GM18873 (cell line): ENCODE measurements around the gene ABCA3.
"Not testable (repeated sequence)": the region's sequence is repeated elsewhere in the genome, so short reads cannot be mapped to it uniquely, and the experiment has no call there.

ENCODE experiments used
- ATAC-seq: cut with Tn5 transposase; IDR thresholded peaks from one replicate; pipeline ENCODE4 v1.9.1; 2021; ENCODE audit warnings: mild to moderate bottlenecking, moderate library complexity, moderate number of reproducible peaks; ENCODE audit not compliant: unreplicated experiment, low FRiP score

ABCA3 gene

DNA sequence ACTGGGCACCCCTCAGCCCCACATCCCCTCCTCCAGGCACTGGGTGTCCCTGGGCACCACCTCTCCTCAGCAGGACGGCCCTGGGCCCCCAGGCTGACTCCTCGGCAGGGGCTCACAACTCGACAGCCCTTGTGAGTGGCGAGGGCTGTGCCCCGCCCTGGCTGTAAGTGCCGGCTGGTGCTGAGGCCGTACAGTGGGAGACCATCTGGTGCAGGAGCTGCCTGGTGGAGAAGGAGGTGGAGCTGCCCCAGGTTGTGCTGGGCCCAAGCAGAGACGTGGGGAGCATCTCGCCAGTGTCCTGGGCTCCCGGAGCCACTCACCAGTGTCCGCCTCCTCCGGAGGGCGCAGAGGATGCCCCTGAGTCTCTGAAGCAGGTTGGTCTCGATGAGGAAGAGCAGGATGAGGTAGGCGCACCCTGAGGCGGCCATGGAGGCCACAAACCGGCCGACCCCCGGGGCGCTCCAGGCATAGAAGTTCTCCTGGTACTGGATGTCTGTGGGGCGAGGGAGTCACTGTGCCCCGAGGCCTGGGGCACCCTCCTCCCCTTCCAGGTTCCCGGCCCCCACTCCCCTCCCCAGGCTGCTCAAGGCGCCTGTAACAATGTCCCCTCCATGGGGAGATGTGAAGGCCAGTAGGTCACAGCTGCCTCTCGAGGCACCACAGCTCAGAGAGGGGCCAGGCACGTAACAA lies 57.5 kb downstream of the ABCA3 start:
- no peak for ATAC-seq

DNA sequence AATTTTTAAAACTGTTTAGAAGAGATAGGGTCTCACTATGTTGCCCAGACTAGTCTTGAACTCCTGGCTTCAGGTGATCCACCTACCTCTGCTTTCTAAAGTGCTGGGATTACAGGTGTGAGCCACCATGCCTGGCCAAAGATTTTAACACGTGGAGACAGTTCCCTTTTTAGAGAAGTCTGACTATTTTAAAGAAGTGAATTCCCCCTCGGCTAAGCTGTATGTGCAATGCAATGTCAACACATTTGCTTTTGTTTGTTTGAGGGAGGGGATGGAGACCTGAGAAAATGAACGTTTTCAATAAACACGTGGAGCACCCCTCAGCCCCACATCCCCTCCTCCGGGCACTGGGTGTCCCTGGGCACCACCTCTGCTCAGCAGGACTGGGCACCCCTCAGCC lies 58.3 kb downstream of the ABCA3 start:
- no peak for ATAC-seq

GRCh38 chr16:2280981-2281542 lies 59.5 kb downstream of the ABCA3 start:
- ATAC-seq: no peak

GRCh38 chr16:2280461-2280860 lies 60.1 kb downstream of the ABCA3 start:
- ATAC-seq: no peak

DNA sequence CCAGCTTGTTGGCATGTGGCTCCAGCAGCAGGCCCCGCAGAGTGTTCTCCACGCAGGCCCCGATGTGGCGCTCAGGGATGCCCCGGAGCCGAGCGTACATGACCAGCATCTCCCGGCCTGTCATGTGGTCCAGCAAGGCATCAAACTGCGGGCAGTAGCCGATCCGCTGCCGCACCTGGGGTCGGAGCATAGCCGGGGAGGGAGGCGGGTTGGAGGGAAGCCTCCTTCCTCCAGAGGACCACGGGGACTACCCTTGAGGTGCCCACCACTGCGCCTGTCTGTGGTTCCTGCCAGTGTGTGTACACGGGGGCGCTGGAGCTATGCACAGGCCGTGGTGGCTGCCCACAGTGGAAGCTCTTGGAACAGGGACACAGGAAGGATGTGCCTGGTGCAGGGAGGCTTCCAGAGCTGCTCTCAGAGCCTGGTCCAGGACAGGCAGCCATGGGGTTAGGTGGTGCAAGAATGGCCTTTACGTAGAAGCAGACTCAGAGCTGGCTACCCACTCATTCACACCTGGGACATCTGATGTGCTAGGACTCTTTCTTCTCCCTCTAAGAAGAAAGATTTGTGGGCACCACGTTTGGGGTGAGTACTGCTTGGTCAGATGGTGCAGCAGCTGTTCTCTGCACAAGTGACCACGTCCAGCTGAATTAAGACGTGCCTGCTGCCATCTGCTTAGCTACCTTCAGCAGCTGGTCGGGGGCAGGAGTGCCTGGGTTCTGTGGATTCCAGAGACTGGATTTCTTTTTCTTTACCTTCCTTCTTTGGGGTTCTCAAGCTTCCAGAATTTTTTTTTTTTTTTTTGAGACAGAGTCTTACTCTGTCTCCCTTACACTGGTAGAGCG lies 61.4 kb downstream of the ABCA3 start:
- no peak for ATAC-seq

GRCh38 chr16:2278272-2278608 lies 62.3 kb downstream of the ABCA3 start:
- no peak for ATAC-seq

DNA sequence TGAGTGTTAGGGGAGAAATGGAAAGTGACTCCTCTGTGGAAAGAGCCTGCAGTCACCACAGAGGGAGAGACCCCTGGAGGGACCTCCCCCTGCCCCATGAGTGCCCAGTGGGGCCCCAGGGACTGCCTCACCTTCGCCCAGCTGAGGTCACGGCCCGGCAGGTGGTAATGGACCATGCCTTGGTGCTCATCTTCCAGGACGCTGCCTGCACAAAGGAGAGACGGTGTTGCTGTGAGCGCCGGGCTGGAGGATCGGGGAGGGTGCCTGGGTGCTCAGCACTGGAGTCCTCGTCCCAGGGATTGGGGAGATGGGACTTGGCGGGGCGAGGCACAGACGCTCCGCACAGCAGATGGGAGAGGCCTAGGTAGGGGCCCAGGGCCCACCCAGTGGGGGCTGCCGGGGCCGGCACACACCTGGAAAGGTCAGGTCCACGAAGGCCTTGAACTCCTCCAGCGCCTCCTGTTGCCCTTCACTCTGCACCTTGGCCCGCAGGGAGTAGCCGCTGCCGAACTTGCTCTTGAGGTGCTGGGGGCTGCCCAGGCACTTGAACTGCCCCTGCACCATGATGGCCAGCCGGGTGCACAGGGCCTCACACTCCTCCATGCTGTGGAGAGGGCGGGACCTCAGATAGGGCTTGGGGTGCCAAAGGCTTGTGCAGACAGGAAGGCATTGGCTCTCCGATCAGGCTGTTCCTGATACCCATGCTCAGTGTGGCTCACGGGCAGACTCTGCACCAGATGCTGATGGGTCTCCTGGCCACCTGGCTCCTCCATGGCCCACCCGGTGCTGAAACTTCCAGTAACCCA lies 62.9 kb downstream of the ABCA3 start:
- no peak for ATAC-seq

GRCh38 chr16:2276368-2277195 lies 63.9 kb downstream of the ABCA3 start:
- ATAC-seq: no peak

DNA sequence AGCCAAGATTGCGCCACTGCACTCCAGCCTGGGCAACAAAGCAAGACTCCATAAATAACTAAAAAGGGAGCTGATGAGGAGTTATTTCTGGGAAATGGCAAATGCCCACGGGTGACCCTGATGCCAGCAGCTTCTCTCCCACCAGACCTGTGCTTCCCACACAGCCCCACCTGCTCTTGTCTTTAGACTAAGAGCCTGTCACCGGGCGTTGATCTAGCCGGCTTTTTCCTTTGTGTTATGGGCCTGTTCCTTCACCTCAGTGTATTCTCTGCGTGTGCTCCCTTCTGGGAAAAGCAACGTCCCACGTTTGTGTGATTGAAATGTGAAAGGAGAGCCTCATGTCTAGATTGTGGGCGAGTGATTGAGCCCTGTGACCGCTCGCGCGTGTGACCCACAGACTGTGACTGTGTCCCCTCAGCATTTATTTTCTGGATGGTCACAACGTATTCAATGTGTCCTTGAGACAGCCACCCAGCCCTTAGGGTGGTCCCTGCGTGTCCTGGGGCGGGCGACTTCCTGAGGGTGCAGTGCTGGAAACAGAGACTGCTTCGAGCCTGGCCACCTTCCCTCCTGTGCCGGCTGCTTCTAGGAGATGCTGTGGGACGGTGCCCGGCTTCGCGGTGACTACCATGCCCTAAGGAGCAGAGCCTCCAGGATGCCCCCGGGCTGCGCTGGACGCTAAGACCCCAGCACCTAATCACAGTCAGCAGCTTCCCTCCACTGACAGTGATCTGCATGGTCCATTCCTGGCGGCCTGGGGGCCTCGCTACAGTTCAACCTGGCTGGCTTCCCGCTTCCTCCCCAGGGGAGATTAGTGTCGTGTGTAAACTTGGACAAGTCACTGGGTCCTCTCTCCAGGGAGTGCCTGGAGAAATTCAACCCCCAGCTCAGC lies 64.8 kb downstream of the ABCA3 start:
- ATAC-seq: no peak

GRCh38 chr16:2273931-2274330 lies 66.6 kb downstream of the ABCA3 start:
- ATAC-seq: no peak

DNA sequence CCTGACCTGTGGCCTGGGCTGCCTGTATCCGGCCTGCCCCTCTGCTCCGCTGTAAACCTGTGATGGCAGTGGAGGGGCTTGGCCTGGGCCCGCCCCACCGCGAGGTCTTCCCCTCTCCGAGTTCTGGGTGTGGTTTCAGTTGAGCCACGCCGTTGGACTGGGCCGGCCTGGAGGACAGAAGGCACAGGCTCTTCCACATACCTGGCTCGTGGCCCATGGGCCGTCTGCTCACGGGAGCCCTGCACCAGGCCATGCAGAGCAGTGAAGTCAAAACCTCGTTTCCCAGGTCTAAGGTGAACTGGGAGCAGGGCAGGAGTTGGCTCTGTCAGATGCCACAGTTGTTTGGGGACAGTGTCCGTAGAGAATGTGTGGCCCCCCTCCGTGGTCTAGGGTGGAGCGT lies 67.0 kb downstream of the ABCA3 start:
- no peak for ATAC-seq

GRCh38 chr16:2271848-2272461 lies 68.6 kb downstream of the ABCA3 start:
- no peak for ATAC-seq

DNA sequence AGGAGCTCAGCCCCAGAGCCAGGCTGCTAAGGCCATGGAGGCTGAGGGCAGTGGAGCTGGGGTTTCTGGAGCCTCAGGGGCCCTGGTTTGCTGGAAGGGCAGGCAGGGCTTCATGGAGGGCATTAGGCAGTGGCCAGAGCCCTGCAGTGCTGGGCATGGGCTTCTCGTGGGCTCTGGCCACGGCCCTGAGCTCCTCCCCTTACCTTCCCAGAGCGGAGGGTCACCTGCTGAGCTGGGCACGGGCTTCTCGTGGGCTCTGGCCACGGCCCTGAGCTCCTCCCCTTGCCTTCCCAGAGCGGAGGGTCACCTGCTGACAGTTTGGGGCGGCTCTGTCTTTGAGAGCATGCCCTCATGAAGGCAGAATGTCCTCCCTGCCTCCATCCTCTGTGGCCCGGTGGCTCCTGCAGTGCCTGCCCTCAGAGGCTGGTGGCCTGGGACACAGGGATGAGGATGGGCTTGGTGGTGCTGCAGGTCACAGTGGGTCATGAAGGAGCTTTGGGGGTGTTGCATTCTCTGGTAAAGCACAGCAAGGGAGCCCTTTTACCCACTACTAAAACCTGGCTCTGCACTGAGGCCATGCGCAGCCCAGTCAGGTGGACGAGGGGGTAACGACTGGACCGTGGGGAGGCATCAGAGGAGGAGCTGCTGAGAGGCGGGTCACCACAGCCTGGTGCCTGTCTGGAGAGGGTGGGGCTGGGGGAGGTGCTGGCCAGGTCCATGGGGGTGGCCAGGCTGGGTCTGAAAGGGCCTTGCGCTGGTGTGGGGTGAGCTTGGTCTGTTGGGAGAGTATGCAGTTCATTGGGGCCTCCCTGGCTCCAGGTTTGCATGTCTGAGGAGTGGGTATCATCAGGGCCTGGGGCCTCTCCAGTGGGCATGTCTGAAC lies 69.7 kb downstream of the ABCA3 start:
- no peak for ATAC-seq

DNA sequence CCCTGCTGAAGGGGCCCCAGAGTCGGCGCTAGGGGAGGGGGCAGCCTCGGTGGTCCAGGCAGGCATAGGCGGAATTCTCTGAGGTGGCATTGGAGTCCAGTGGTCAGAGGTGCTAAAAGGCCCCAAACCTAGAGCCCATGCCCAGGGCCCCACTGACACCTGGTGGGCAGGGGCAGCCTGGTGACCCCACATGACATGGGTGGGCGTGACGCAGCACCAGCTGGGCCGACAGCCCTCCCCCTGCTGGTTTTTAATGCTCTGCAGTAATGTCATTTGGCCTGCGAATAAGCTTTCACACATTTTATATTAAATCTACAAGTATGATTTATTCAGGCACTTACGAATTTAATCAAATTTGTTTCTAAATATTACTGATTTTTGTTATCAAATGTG lies 70.5 kb downstream of the ABCA3 start:
- no peak for ATAC-seq

DNA sequence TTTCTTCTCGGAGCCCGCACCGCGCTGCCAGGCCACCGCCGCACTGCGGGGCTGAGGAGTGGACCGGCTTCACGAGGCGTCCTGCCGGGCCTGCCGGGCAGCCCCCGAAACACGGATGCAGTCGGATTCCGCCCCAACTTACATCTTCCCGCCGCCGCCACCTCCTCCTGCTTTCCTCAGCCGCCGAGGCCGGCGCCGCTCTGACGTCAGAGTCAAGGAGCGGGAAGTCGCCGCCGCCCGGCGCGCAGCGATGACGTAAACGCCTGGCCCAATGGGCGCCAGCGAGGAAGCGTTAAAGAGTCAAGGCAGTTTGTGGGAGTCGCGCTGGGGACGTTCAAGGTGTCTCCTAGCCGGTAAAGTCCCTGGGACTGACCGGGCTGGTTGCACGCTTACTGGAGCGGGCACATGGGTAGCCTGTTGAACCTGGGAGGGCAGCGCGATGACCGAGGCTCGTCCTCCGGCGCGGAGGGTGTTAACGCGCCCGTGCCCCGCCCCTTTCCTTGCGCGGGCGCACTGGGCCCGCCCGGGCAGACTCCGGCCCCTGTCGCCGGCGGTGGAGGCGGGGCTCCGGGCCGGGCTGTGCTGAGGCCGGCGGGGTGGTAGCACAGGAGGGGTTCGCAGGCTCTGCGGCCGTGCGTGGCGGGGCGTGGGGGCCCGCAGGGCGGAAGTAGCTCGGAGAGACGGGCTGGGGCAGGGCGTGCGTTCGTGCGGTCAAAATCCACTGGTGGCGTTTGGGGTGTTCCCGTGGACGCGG lies 72.4 kb downstream of the ABCA3 start, which contains the start of gene RNPS1:
TSS of gene RNPS1 (minus strand) at position 214 of the 754 bp plus-strand sequence. CDS start 3,483 bp downstream, outside the sequence.
- peak; percentile 63 for ATAC-seq

- ATAC-seq: peak; percentile 46
These were observed 73.0 kb downstream of the ABCA3 start for GRCh38 chr16:2267505-2267912.

DNA sequence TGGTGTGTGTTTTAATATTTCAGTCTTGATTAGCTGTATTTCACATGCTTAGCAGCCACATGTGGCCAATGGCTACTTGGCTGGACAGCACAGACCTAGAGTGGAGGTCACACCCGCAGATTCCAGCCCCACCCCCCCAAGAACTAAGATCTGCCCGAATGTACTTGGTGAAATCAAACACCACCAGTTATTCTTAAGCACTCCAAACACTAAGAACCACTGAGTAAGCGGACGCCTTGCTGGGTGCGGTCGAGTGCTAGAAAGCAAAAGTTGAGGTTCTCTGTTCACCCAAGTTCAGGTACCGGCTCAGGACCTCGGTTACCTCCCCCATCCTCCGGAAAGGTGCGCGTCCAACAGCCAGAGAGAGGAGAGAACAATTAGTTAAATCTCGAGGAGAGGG lies 73.6 kb downstream of the ABCA3 start:
- not testable (repeated sequence) for ATAC-seq
